ENCODE measurements around the gene RIC8A.

RIC8A gene

DNA sequence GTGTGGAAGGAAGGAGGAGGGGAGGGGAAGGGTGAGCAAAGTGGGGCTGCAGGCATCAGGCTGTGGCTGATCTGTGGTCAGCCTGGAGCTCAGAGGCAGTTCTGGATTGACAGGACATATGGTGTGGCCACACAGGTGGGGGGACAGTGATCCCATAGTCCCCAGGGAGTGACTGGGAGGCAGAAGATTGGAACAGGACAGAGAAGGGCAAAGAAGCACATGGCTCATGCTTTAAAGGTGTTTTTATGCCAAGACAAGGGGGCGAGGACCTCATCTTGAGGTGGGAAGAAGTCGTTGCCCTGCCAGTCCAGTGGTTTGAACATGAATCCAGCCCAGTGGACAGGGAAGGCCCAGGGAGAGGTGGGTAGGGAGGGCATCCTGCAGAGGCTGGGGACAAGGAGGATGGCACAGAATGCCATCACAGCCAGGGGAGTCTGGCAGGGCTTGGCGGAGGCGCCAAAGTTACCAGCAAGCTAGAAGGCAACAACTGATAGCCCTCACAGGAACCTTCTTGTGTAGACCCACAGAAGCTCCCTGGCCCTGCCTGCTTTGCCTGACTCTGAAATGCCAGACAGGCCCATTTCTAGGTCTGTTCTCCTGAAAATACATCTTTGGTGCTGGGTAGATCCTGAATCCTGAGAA lies 3.4 kb upstream of the RIC8A start:
- no peak for DNase-seq (ENCODE audit: low read depth, low spot score)

DNA sequence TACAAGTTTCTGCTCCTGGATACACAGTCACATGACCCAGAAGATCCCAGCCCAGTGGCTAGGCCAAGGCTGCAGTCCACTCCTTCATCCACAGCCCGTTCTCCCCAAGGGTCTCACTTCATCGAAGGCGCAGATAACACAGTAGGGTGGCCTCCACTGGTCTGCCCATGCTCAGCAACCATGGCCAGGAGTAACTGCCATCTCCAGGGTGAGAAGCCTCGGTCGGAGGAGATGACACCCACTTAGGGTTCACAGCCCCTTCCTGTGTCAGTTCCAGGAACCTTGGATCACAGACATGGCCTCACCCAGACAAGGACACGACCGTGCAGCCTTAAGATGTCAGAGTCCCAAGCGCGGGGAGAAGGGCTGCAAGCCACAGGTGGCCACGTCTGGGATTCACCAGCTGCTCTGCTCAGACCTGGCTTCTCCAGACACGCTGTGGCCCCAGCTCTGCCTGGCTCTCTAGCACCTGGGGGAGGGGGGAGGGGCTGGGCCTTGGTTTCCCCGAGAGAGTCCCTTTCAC lies 2.9 kb upstream of the RIC8A start:
- DNase-seq (ENCODE audit: low read depth, low spot score): no peak

DNA sequence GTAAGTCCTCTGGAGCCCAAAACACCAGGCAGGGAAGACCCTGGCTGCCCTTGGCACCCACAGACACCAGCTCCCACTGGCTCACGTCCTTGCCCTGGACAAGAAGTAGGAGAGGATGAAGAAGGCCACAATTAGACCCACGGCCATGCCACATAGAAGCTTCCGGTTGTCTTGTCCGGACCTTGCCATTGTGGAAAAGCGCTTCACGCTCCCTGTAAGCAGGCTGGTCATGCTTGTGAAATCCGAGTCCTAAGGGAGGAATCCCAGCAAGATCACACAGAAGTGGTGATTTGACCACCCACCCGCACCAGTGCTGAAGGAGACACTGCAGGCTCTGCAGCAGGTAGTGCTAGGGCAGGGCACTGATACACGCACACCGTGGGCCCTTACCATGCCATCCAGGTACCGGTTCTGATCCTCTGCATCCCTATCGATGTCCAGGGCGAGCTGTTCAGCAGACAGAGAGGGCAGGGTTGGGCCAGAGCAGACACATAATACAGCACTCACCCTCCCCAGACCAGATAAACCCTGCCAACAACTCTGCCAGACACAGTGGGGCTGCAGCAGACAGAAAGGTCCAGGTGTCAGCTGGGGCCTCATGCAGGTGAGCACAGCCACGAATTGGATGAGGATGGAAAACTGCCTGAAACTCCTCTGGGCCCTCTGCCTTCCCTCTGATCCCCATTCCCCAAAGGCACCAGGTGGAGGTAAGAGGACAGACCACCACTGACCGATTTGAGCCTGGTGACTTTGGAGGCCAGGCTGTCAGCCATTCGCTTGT lies 2.1 kb upstream of the RIC8A start:
- DNase-seq (ENCODE audit: low read depth, low spot score): no peak

DNA sequence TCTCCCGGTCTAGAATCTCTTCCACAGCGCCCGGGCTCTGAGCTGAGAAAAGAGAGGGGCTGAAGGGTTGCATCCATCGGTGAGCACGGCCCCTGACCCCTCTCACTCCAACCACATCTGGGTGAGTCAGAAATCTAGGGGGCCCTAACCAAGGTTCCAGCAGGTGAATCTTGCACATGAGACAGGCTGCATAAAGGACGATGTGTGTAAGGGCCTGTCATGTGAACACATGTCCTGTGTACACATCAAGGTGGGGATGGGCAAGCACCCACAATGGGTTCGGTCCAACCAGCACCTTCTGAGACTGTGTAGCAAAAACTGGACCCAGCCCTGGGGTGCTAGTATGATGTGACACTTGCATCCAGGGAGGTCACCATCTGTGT lies 1.5 kb upstream of the RIC8A start:
- no peak for DNase-seq (ENCODE audit: low read depth, low spot score)

DNA sequence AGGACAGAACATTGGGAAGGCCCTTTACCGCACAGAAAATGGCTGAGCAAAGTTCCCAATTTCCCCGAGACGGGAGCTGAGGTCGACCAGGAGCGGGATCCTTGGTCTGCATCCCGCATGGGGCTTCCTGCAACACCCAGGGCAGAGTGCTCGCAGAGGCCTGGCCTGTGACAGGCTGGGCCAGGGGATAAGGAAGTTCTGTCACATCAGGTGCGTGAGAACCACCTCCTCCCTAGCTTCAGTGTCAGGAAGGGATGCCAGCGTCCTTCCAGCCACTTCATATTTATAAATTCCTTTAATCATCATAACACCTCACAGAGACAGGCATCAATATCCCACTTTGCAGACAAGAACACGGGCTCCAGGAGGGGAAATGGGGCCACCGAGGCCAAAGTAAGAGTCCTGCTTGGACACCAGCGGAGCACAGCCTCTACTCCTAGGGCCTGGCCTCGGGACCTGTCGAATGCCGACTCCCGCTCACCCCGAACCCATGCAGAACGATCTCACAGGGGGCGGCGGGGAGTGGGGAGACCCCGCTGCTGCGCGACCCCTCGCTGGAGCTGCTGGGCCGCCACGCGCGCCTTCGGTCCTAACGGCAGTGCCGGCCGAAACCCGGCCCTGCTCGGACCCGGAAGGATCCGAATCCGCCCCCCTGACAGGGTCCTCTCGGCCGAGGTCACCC lies 841 bp upstream of the RIC8A start:
- DNase-seq (ENCODE audit: low read depth, low spot score): no peak

DNA sequence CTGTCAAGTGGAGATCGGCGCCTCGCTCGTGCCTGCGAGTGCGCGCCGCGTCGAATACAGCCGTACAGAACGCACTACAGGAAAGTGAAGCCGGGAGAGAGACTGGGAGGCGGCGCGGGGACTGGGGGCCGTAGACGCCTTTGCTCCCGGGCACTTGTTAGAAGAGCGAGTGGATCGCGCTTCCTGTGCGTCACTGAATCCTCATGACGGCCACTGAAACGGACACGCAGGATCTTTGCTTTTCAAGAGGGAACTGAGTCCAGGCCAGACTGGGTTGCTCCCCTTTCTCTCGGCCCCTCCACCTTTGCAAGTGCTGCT lies 314 bp downstream of the RIC8A start:
- DNase-seq (ENCODE audit: low read depth, low spot score): no peak

DNA sequence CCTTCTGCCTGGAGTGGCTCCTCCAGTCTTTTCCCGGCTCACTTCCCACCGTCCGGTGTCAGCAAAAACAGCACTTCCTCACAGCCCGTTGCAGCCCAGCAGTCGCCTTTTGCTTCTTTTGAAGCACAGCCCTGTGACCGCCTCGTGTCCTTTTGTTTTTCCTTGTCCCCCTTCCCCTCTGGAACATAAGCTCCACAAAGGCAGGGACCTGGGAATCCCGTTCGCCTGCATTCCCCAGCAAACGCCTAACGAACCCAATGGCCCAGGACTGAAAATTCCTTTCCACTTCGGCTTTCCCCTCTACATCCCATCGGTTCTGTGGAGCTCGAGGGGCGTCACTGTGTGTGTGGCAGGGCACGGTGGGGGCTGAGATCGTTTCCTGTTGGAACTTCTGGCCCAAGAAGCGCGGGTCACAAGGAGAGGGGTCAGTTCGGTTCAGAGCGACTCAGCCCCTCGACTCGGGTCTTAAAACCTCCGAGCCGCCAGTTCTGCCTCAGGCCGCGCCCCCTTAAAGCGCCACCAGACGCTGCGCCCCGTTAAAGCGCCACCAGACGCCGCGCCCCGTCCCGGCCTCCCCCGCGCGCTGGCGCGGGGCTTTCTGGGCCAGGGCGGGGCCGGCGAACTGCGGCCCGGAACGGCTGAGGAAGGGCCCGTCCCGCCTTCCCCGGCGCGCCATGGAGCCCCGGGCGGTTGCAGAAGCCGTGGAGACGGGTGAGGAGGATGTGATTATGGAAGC lies 841 bp downstream of the RIC8A start:
- DNase-seq (ENCODE audit: low read depth, low spot score): peak; percentile 66

DNA sequence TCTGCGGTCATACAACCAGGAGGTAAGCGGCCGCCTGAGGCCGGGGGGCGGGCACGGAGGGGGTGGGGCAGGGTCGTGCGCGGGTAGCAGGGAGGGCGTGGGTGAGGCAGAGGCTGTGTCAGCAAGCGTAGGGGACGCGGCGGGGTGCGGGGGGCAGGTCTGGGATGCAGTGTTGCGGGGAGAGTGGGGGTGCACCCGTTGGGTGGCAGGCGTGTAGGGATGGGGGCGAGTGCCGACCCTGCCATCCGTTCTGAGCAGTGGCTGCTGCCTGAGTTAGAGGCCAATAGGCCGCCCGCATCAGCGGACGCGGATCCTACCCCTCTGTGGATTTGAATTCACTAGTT lies 1.4 kb downstream of the RIC8A start:
- no peak for DNase-seq (ENCODE audit: low read depth, low spot score)

DNA sequence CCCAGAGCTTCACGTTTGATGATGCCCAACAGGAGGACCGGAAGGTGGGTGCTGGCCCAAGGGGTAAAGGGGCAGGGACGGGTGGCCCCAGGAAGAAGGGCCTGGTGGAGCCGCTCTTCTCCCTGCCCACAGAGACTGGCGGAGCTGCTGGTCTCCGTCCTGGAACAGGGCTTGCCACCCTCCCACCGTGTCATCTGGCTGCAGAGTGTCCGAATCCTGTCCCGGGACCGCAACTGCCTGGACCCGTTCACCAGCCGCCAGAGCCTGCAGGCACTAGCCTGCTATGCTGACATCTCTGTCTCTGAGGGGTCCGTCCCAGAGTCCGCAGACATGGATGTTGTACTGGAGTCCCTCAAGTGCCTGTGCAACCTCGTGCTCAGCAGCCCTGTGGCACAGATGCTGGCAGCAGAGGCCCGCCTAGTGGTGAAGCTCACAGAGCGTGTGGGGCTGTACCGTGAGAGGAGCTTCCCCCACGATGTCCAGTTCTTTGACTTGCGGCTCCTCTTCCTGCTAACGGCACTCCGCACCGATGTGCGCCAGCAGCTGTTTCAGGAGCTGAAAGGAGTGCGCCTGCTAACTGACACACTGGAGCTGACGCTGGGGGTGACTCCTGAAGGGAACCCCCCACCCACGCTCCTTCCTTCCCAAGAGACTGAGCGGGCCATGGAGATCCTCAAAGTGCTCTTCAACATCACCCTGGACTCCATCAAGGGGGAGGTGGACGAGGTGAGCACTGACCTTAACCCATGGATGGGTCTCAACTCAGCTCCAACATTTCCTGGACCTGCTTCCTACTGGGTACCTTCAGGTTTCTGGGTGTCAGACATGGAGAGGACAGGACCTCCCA lies 2.0 kb downstream of the RIC8A start:
- DNase-seq (ENCODE audit: low read depth, low spot score): no peak

DNA sequence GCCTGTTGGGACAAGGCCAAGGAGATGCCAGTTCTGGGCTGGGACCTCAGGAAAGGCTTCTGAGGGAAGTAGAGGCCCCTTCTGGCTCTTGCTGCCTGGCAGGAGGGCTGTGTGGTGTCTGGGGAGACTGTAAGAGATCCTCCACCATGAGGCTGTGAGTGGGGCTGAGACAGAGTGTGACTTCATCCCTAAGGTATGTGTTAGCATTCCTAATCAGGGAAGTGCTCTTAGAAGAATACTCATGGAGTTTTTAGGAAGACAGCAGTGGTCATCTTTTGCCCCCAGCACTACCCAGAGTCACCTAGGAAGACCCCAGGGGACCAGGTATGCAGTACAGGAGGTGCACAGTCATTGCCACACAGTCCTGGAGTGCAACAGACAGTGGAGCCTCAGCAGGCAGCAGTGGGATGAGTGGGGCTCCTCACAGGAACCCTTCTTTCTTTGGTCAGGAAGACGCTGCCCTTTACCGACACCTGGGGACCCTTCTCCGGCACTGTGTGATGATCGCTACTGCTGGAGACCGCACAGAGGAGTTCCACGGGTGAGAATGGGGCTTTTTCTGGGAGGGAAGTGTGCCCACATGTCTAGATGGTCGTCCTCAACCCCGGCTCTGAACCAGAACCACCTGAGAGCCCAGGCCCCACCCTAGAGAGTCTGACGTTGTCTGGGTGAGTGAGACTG lies 2.8 kb downstream of the RIC8A start:
- DNase-seq (ENCODE audit: low read depth, low spot score): no peak

DNA sequence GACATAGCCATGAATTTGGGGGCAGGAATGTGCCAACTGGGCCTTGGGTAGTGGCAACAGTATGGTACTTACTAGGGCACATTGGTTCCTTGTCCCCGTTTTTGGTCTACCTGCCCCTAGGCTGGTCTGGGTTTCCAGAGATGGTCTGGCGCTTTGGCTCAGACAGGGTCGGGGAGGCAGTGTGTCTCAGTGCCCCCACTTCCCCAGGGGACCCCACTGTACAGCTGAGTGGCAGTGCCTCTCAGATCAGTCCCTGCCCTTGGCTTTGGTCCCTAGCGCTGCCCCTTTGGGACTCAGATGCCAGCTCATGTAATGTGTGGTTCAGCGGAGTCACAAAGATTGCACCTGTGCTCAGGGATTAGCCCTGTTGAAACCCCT lies 3.3 kb downstream of the RIC8A start:
- DNase-seq (ENCODE audit: low read depth, low spot score): no peak

DNA sequence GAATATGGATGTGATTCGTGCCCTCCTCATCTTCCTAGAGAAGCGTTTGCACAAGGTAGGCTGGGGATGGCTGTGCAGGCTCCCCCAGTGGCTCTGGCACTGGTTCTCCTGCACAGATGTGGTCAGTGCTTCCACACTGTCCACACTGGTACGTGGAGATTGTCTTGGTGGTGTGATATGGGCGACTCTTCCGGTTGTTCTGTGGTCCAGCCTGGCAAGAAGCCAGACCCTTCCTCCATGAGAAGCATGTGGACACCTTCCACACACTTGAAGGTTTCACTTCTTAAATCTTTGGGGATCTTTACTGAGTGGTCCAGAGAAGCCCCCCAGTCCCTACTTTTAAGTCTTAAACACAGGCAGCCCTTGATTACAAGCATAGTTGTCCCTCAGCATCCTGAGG lies 3.8 kb downstream of the RIC8A start:
- no peak for DNase-seq (ENCODE audit: low read depth, low spot score)

DNA sequence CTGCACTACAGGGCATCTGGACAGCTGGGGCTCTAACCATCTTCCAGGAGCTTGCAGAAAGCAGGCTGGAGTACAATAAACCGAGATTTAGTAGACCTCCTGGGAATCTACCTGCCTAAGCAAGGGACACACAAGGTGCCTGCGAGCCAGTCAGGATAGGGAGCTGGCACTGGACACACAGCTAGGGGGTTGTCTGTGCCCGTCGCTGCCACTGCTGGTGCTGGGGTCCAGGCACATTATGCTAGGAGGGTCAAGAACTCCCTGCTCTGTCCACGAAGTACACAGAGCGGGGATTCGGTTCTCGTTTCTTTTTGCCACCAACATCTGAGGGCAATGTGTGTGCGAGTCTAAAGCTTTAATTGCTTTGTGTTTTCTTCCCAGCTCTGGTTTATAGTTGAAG lies 4.2 kb downstream of the RIC8A start:
- no peak for DNase-seq (ENCODE audit: low read depth, low spot score)

DNA sequence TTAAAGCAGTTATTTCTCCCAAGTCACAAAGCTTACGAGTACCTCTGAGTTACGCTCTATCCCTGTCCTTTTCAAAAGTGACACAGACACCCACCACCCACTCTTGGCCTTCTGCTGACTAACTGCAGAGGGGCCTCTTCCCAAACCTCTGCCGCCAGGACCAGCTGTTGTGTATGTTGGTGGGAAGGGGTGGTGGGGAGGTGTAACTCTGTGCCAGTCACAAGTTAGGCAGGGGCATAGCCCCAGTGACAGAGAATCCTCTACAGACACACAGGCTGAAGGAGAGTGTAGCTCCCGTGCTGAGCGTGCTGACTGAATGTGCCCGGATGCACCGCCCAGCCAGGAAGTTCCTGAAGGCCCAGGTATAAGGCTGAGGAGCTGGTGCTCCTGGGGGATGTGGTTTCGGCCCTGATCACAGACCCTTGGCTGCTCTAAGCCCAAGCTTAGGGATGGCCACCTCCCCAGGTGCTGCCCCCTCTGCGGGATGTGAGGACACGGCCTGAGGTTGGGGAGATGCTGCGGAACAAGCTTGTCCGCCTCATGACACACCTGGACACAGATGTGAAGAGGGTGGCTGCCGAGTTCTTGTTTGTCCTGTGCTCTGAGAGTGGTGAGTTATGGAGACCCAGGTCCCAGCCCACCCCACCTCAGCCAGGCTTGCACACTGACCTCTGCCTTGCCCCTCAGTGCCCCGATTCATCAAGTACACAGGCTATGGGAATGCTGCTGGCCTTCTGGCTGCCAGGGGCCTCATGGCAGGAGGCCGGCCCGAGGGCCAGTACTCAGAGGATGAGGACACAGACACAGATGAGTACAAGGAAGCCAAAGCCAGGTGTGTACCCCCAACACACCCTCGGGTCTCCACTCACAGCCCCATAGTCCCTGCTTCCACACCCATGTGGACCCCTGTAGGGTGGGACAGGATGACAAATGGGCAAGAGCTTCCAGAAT lies 4.9 kb downstream of the RIC8A start:
- DNase-seq (ENCODE audit: low read depth, low spot score): no peak

DNA sequence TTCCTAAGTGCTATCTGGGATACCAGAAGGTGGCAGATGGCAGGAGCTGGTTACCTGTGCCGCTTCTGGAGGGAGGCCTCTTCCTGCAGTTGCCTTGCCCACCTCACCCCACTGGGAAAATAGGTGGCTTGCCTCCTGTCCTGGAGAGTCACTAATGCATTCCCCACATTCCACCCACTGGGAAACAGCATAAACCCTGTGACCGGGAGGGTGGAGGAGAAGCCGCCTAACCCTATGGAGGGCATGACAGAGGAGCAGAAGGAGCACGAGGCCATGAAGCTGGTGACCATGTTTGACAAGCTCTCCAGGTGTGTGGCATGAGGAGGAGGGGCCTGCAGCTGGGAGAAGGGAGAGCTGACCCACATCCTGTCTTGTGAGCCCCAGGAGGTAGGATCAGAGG lies 5.6 kb downstream of the RIC8A start:
- no peak for DNase-seq (ENCODE audit: low read depth, low spot score)

DNA sequence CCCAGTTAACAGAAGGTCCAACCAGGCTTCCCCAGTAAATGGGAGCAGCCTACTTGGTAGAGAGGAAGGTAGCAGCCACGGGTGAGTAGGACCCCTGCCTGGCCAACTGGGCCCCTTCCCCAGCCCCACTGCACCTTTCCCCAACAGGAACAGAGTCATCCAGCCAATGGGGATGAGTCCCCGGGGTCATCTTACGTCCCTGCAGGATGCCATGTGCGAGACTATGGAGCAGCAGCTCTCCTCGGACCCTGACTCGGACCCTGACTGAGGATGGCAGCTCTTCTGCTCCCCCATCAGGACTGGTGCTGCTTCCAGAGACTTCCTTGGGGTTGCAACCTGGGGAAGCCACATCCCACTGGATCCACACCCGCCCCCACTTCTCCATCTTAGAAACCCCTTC lies 6.6 kb downstream of the RIC8A start:
- DNase-seq (ENCODE audit: low read depth, low spot score): no peak

DNA sequence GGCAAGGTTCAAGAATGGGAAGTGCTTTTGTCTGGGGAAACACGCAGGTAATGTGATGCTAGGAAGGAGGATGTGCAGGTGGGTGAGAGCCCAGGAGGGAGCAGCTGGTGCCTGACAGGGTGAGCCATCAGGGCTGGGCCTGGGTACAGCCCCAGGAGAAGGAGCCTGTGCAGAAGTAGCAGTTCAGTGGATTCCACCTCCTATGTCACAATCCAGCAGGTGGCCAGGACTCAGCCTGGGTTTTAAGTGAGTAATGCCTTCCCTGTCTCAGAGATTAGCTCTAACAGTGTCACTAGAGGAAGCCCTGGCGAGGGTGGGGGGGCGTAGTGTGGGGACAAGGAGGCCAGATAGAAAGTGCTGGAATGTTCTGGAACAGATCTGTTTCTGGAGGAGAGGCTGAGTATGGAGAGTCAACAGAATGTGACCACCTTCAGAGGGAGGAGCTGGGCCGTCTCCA lies 8.1 kb downstream of the RIC8A start:
- no peak for DNase-seq (ENCODE audit: low read depth, low spot score)

DNA sequence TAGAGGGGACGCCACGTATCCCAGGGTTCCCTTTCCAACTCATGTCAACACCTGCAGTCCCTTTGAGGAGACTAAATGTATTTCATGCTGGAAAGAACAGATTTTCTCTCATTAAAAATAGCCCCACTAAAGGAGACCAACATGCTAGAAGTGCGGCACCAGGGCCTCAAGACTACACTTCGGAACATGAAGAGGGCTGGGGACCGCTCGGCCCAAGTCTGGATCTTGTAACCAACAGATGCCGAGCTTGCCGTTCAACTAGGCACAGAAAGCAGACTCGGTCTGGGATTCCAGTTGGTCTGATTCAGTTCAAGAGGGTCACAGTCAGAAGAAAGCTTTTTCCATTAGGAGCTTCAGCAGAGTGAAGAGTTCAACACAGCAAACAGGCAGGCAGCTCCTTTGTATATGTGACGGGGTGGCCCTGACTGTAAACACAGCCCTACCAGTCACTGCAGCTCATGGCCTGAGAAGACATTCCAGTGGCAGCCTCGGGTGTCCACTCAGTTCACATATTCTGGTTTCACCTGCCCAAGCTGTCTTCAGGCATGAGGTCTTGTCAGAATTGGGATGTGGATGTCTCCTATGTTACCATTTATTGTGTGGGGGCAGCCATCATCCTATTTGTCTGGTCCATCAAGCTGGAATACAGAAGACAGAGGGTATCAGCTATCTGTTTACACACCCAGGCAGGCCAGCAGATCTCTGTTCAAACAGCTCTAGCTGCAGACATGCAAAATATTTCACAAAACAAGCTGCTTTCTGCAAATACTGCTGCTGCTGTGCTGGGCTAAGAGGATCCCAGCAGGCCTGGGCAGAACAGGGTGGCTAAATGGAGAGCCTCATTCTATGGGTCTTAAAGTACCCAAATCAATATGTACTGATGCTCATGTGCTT lies 8.8 kb downstream of the RIC8A start:
- DNase-seq (ENCODE audit: low read depth, low spot score): no peak

DNA sequence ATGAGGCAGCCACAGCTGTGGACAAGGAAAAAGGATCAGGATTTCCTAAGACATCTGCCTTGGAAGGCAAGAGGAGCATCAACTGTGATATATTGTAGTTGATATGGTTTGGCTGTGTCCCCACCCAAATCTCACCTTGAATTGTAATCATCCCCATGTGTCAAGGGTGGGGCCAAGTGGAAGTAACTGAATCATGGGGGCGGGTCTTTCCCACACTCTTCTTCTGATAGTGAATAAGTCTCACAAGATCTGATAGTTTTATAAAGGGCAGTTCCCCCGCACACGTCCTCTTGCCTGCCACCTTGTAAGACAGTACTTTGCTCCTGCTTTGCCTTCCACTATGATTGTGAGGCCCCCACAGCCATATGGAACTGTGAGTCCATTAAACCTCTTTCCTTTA lies 10.2 kb downstream of the RIC8A start:
- no peak for DNase-seq (ENCODE audit: low read depth, low spot score)
